ENCODE measurements around the gene NEIL3. TPM values are rescaled to one million over a fixed set of nuclear protein-coding genes. Genes with fewer than 3 reads are reported as not detected.

Gene NEIL3
- total RNA-seq, 1 experiment from 2014 or later: 6.3 TPM

DNA sequence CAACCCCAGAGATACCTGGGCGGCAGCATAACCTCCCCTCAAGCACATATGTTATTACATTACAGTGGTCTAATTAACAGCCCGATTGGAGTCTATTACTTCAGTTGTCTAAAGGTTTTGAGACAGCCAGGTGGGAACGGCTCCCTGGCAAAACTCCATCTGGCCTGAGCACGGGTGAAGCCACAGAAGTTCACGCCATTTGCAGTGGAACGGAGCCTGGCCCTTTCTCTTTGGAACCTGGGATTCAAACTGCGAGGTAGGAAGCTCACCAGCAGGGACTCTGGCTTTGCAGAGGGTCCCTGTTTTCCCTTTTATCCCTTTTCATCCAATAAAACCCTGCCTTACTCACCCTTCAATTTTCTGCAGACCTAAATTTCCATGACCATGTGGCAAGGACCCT is 45.9 kb upstream of the NEIL3 start:
- no peak overlapping the region for H3K56ac ChIP-seq (ENCODE audit: insufficient read length, low read depth, low read length)
- no peak overlapping the region for H4K8ac ChIP-seq (replicated peaks; ENCODE audit: insufficient read length, low read depth, low read length)
- no peak overlapping the region for H3K9ac ChIP-seq (ENCODE audit: extremely low read depth, insufficient read length, low read length)
- H4K20me1 ChIP-seq (ENCODE audit: control insufficient read depth, insufficient read depth, insufficient read length): no peaks in the 10 kb centered on the region
- TF ChIP-seq, protein P1, sequence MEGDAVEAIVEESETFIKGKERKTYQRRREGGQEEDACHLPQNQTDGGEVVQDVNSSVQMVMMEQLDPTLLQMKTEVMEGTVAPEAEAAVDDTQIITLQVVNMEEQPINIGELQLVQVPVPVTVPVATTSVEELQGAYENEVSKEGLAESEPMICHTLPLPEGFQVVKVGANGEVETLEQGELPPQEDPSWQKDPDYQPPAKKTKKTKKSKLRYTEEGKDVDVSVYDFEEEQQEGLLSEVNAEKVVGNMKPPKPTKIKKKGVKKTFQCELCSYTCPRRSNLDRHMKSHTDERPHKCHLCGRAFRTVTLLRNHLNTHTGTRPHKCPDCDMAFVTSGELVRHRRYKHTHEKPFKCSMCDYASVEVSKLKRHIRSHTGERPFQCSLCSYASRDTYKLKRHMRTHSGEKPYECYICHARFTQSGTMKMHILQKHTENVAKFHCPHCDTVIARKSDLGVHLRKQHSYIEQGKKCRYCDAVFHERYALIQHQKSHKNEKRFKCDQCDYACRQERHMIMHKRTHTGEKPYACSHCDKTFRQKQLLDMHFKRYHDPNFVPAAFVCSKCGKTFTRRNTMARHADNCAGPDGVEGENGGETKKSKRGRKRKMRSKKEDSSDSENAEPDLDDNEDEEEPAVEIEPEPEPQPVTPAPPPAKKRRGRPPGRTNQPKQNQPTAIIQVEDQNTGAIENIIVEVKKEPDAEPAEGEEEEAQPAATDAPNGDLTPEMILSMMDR (conservative IDR thresholded peaks at IDR 0.05): no peak
- no peaks in the 10 kb centered on the region; a peak in 1 of 5 replicates for H3K9me3 Mint-ChIP-seq
- no peak overlapping the region for H2BK15ac ChIP-seq (ENCODE audit: low read depth, low read length)
- no peaks in the 10 kb centered on the region for H3K79me2 ChIP-seq (ENCODE audit: insufficient read depth, low read length)
- DNase-seq: no peak
- no peak overlapping the region for H2BK120ac ChIP-seq (ENCODE audit: low read depth, low read length, poor library complexity, severe bottlenecking)
- no peak overlapping the region for H3K23ac ChIP-seq (ENCODE audit: insufficient read length, low read depth, low read length)
- no peaks in the 10 kb centered on the region for H3K79me1 ChIP-seq (ENCODE audit: insufficient read depth, low read depth, low read length, poor library complexity, severe bottlenecking)
- no peak overlapping the region for H3T11ph ChIP-seq (ENCODE audit: low read length)
- H2AFZ ChIP-seq (ENCODE audit: low read length): peak overlapping the region; percentile 14
- no peak overlapping the region for H4K5ac ChIP-seq (ENCODE audit: insufficient read length, low read depth, low read length)
- no peak overlapping the region for H3K14ac ChIP-seq (ENCODE audit: insufficient read depth, low read length)
- H2BK20ac ChIP-seq (ENCODE audit: low read depth, low read length, poor library complexity, severe bottlenecking): no peak overlapping the region
- H2BK12ac ChIP-seq (ENCODE audit: insufficient read length, low read depth, low read length): no peak overlapping the region
- no peak overlapping the region for H3K27ac ChIP-seq (ENCODE audit: insufficient read length, low read depth, low read length)
- H3K4ac ChIP-seq (ENCODE audit: low read depth, low read length): no peak overlapping the region
- no peaks in the 10 kb centered on the region for H3K27me3 ChIP-seq (ENCODE audit: insufficient read depth, low read length)
- H3K4me1 Mint-ChIP-seq: peaks cover 5 to 10% of the 10 kb centered on the region in 2 experiments
- no CpG with 5 or more reads among the region's 7 CpGs for WGBS (ENCODE audit: extremely low coverage, insufficient read length, low lambda C conversion rate)
- H3K36me3 Mint-ChIP-seq (ENCODE audit: insufficient read depth in 1 of 3, low read depth in 3 of 3): no peaks in the 10 kb centered on the region
- H2BK5ac ChIP-seq (ENCODE audit: insufficient read length, low read length): no peak overlapping the region
- H3K4me1 ChIP-seq (ENCODE audit: insufficient read depth, low read length): no peaks in the 10 kb centered on the region; the same call in 1 of the 2 replicates
- H3K9me3 ChIP-seq (ENCODE audit: control insufficient read depth, low read depth, low read length): no peaks in the 10 kb centered on the region
- H3K23me2 ChIP-seq (ENCODE audit: insufficient read length, low read depth, low read length, poor library complexity, severe bottlenecking): no peaks in the 10 kb centered on the region
- H3K4me3 Mint-ChIP-seq: no peak overlapping the region
- H3K27ac Mint-ChIP-seq: no peak overlapping the region; a peak in 1 of 7 replicates
- no peak overlapping the region for H3K4me2 ChIP-seq (ENCODE audit: insufficient read depth, insufficient read length, low read length)
- H4K91ac ChIP-seq (ENCODE audit: insufficient read length, low read depth, low read length): no peak overlapping the region
- no peak overlapping the region for H3K18ac ChIP-seq (ENCODE audit: insufficient read length, low read depth, low read length)
- H3K27me3 Mint-ChIP-seq (ENCODE audit: low read depth): no peaks in the 10 kb centered on the region; the same call in 1 of the 2 replicates
- H2AK5ac ChIP-seq (ENCODE audit: insufficient read length, low read length): no peak overlapping the region

Data from H9 (cell line).